Endodermal cell (in vitro differentiated cells): ENCODE data around the gene CDH23. TPM values are rescaled to one million over a fixed set of nuclear protein-coding genes. Genes with fewer than 3 reads are reported as not detected.

ENCODE experiments used
- DNase-seq: peaks from one replicate; pipeline ENCODE4 v3.0.0-alpha.2; 2017
- H3K27ac ChIP-seq: 2 replicates; pipeline ENCODE4 v1.5.1; 2013; ENCODE audit warnings: mild to moderate bottlenecking, low read depth, low read length, moderate library complexity
- H3K27me3 ChIP-seq: 2 replicates; pipeline ENCODE4 v1.6.1; 2013; ENCODE audit warnings: mild to moderate bottlenecking, low read length, moderate library complexity; ENCODE audit not compliant: insufficient read depth, control insufficient read depth, poor library complexity, severe bottlenecking
- H3K36me3 ChIP-seq: 2 replicates; pipeline ENCODE4 v1.7.0; 2013; ENCODE audit warnings: mild to moderate bottlenecking, low read length, moderate library complexity; ENCODE audit not compliant: control insufficient read depth, insufficient read depth
- H3K4me1 ChIP-seq: one replicate; pipeline ENCODE4 v1.7.0; 2013; ENCODE audit warnings: low read length; ENCODE audit not compliant: control insufficient read depth, insufficient read depth
- H3K4me3 ChIP-seq: 2 replicates; pipeline ENCODE4 v1.5.1; 2013; ENCODE audit warnings: mild to moderate bottlenecking, low read length, moderate library complexity
- H3K9ac ChIP-seq: 2 replicates; pipeline ENCODE4 v1.6.1; 2013; ENCODE audit warnings: mild to moderate bottlenecking, low read length, moderate library complexity; ENCODE audit not compliant: poor library complexity, severe bottlenecking; ENCODE audit errors: extremely low read depth
- H3K9me3 ChIP-seq: 2 replicates; pipeline ENCODE4 v1.6.1; 2013; ENCODE audit warnings: mild to moderate bottlenecking, low read length, moderate library complexity; ENCODE audit not compliant: control insufficient read depth
- H3K27ac Mint-ChIP-seq: 2 replicates; pipeline ENCODE4 v1.8.0; 2020; ENCODE audit warnings: mixed read lengths
- H3K27me3 Mint-ChIP-seq: 2 replicates; pipeline ENCODE4 v1.8.0; 2021; ENCODE audit warnings: mild to moderate bottlenecking, mixed read lengths; ENCODE audit not compliant: insufficient read depth
- H3K36me3 Mint-ChIP-seq: 2 replicates; pipeline ENCODE4 v1.8.0; 2020; ENCODE audit warnings: low read depth, mixed read lengths
- H3K4me1 Mint-ChIP-seq: 2 replicates; pipeline ENCODE4 v1.8.0; 2020; ENCODE audit warnings: mixed read lengths
- H3K4me3 Mint-ChIP-seq: 2 replicates; pipeline ENCODE4 v1.8.0; 2020; ENCODE audit warnings: mild to moderate bottlenecking, moderate library complexity, mixed read lengths
- H3K9me3 Mint-ChIP-seq: 2 replicates; pipeline ENCODE4 v1.8.0; 2020; ENCODE audit warnings: mild to moderate bottlenecking, mixed read lengths
- CTCF ChIP-seq: fragments of 200-600 bp; sonication (generic); conservative IDR thresholded peaks from 2 replicates; pipeline ENCODE4 v1.5.0; 2021; ENCODE audit warnings: antibody characterized with exemption, mild to moderate bottlenecking
- WGBS, 2 experiments: methylation state at CpG; one replicate each; pipeline versions ENCODE4 v1.1.5 to v1.1.7; 2013; ENCODE audit warnings: missing lambda C conversion rate in 2 of 2, mixed read lengths in 1 of 2; ENCODE audit not compliant: insufficient coverage in 1 of 2, insufficient read length in 1 of 2; 5-methylcytosine and 5-hydroxymethylcytosine counted together
- total RNA-seq, 2 donors: library from RNA; stranded (reverse); fragmentation: NEBNext Ultra II Directional in 1 of 2; extraction: Animal tissue kit (Norgen Biotek cat#: 25700) in 1 of 2; gene quantifications; 2 replicates in 1 of 2; 3 replicates in 1 of 2; pipeline ENCODE4 v1.2.1, GENCODE V29; 2021

CDH23 gene
- total RNA-seq, 2 donors from 2014 or later = 2.1 to 4.2 TPM

GRCh38 chr10:71688256-71688655 is 291.5 kb downstream of the CDH23 start:
- H3K9ac ChIP-seq = no peak overlapping the region
- DNase-seq = no peak
- no peaks in the 10 kb centered on the region for H3K27me3 ChIP-seq
- Mint-ChIP-seq H3K9me3 (peaks cover 8% of the 10 kb centered on the region), H3K27ac (no peak overlapping the region), H3K4me1 (peaks cover 16% of the 10 kb centered on the region), H3K27me3 (no peaks in the 10 kb centered on the region), H3K36me3 (peaks cover 4% of the 10 kb centered on the region), H3K4me3 (no peak overlapping the region)
- peaks cover 4% of the 10 kb centered on the region for H3K4me1 ChIP-seq
- no peak overlapping the region for H3K27ac ChIP-seq
- H3K4me3 ChIP-seq = no peak overlapping the region
- 89 to 92% methylated on average over 2 to 3 of the region's 3 CpGs for WGBS, 2 experiments
- no peaks in the 10 kb centered on the region for H3K9me3 ChIP-seq
- TF ChIP-seq CTCF = no peak
- H3K36me3 ChIP-seq = no peaks in the 10 kb centered on the region

- H3K36me3 Mint-ChIP-seq = peaks cover 4% of the 10 kb centered on the region
- H3K4me1 Mint-ChIP-seq = peaks cover 17% of the 10 kb centered on the region
- 92 to 95% methylated on average over 8 to 13 of the region's 13 CpGs for WGBS, 2 experiments
- peaks cover 8% of the 10 kb centered on the region for H3K9me3 Mint-ChIP-seq
- TF ChIP-seq CTCF = no peak
- H3K27ac Mint-ChIP-seq = no peak overlapping the region
- H3K27me3 Mint-ChIP-seq = no peaks in the 10 kb centered on the region
- Histone ChIP-seq H3K9me3 (no peaks in the 10 kb centered on the region), H3K4me3 (no peak overlapping the region), H3K36me3 (no peaks in the 10 kb centered on the region), H3K27ac (no peak overlapping the region), H3K4me1 (peaks cover 4% of the 10 kb centered on the region), H3K27me3 (no peaks in the 10 kb centered on the region), H3K9ac (no peak overlapping the region)
- H3K4me3 Mint-ChIP-seq = no peak overlapping the region
- no peak for DNase-seq
Observed at GRCh38 chr10:71690094-71690720, 293.5 kb downstream of the CDH23 start.

GRCh38 chr10:71691405-71691804 is 294.7 kb downstream of the CDH23 start:
- H3K27ac Mint-ChIP-seq = no peak overlapping the region
- no peaks in the 10 kb centered on the region for H3K27me3 Mint-ChIP-seq
- peaks cover 4% of the 10 kb centered on the region for H3K36me3 Mint-ChIP-seq
- peaks cover 7% of the 10 kb centered on the region for H3K4me1 Mint-ChIP-seq
- no peaks in the 10 kb centered on the region for H3K27me3 ChIP-seq
- DNase-seq = no peak
- H3K4me3 Mint-ChIP-seq = no peak overlapping the region
- no peak overlapping the region for H3K27ac ChIP-seq
- no peak for TF ChIP-seq CTCF
- H3K9me3 Mint-ChIP-seq = peaks cover 8% of the 10 kb centered on the region
- 92 to 100% methylated on average over 2 of the region's 2 CpGs for WGBS, 2 experiments
- no peaks in the 10 kb centered on the region for H3K9me3 ChIP-seq
- H3K4me1 ChIP-seq = no peaks in the 10 kb centered on the region
- H3K4me3 ChIP-seq = no peak overlapping the region
- H3K36me3 ChIP-seq = no peaks in the 10 kb centered on the region
- H3K9ac ChIP-seq = no peak overlapping the region
